NOMO-1 treated with dmso at 0.1 percent for 144 hours (cell line): ENCODE measurements around the gene NHERF1.

Experiments
- DNase-seq: peaks from one replicate; lab custom pipeline; 2025; ENCODE audit not compliant: unreplicated experiment; lab: John Stamatoyannopoulos, UW

The NHERF1 gene

GRCh38 chr17:74748279-74748528 is 224 bp upstream of the NHERF1 start:
- DNase-seq: no peak

- no peak for DNase-seq
Observed at GRCh38 chr17:74749279-74750038, 1.0 kb downstream of the NHERF1 start.

GRCh38 chr17:74750039-74750326 is 1.6 kb downstream of the NHERF1 start:
- DNase-seq: no peak

DNA sequence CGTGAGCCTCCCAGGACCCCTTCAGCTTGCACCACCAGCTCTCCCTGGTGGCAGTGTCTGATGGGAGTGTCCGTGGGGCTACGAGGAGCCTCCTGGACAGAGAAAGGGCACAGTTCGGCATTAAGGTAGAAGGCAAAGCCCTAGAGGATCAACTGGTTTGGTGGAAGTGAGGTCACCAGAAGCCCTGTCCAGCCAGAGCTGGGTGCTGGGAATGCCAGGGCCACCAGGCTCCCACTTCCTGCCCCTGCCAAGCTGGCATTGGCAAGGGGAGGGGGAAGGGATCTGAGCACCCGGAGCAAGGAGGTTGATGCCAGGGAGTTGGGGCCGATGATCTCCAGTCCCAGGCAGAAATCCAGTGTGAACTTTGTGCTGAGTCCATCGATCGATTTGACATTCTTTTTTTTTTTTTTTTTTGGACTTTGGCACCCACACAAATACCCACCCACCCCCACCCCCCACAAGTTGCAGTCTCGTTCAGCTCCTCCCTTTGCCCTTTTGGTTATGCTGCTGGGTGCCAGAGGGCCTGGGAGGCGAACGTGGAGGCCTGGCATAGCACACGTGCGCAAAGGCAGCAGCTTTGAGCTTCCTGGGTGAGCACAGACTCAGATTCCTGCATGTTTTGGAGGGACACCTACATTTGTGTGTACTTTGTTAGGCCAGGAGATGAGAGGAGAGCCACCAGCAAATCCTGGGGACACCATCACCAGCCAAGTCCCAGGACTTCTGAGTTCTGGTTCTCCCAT is 2.1 kb downstream of the NHERF1 start:
- DNase-seq: no peak

GRCh38 chr17:74752415-74752814 is 4.0 kb downstream of the NHERF1 start:
- no peak for DNase-seq

DNA sequence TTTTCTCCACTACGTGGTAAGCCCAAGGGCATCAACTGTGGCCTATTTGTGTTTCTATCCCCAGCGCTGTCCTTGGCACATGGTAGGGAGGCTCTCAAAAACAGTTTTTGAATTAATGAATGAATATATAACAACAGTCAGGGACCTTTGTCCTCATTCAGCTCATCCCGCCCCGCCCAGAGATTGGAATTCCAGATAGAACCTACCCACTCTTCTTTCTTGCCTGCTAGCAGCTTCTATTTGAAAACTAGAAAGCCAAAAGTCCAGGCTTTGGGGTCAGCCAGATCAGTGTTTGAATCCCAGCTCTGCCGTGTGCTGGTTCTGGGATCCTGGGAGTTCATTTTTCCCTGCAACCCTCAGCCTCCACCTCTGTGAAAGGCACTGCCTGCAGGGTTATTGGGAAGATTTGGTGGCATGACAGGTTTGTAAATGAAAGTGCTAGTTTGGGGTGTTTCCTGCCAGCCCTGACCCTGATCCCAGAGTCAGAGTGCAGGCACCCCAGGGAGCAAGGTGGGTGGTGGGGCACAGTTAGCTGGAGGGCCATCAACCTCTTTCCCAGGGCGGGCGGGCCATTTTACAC is 4.5 kb downstream of the NHERF1 start:
- DNase-seq: no peak

- no peak for DNase-seq
Observed at GRCh38 chr17:74754832-74755231, 6.4 kb downstream of the NHERF1 start.

DNA sequence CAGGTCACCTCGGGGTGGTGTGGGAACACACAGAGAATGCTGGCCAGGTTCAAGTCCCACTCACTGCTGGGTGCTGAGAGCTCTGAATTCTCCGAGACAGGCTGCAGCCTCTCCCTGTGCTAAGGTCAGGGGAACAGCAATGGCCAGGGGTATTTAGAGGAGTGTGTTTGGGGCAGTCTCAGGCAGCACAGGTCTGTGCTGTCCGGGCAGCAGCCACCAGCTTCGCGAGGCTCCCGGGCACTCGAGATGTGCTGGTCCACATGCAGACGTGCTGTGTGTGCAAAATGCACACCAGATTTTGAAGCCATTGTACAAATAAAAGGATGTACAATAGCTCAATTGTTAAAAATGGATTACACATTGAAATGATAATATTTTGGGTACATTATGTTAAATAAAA is 7.1 kb downstream of the NHERF1 start:
- DNase-seq: no peak

DNA sequence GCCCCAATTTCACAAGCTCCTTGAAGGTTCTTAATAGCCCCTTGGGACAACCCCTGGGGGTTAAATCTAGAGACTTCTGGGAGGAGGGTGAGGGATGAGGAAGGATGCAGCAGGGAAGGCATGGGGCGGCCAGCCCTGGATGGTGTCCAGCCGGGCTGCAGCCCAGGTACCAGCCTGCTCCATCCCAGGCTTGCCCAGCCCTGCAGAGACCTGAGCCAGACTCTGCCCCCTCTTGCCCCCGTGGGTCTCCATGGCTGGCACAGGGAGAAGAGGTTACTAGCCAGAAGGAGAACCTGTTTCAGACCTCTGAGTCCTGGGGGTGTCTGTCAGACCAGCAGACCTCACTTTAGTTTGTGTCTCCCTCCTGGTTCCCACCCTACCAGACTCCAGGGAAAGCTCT is 8.5 kb downstream of the NHERF1 start:
- DNase-seq: no peak

DNA sequence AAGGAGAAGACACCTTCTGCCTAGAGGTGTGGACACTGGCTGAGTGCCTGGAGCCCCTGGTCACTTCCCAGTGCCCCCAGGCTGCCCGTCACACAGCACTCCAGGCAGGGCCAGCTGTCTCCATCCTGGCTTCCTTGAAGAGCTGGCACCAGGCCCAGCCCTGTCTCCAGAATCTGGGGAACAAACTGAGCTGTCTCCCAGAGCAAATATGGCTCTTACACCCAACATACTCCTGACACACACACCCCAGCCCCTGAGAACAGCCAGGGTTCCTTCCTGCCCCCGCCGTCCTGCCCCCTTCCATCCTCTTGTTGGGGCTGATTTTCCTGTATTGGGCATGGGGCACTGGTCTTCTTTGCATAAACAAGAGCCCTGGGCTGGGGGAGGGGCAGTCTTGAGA is 9.1 kb downstream of the NHERF1 start:
- no peak for DNase-seq

DNA sequence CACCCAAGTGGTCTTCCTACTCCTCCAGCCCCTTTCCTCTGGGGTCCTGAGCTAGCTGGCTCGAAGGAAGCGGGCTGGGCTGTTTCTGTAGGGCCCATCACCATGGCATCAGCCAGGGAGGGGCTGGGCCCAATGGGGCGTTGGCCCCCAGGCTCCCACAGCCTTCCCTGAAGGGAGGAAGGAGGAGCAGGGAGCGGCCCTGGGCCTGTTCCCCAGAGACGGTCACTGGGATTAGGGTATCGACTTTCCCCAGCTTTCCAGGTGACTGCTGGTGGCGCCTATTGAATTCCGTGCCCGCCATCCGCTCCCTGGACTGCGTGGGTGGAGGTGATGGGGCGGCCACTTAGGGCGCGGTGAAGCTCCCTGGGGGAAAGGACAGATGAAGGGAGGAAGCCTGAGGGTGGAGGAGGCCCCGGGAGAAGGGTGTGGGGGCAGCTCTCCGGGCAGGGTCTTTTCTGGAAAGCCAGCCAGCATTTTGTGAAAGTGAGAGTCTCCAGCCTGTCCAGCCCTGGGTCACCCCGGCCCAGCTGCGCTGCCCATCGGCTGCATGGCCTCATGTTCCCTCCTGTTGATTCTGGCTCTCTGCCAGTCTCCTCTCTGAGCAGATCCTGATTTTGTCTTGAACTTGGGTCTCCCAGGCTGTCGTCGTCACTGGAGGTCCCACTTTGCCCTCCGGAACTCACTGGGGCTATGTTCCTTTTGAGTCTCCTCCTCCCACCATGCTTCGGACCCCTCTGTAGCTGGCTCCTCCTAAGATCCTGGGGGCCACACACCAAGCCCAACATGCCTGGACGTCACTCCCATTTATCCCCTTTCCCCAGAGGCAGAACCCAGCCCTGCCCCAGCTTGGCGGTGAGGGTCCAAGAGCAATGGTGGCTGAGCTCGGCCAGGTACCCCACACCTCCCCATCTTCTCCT is 9.8 kb downstream of the NHERF1 start:
- no peak for DNase-seq

DNA sequence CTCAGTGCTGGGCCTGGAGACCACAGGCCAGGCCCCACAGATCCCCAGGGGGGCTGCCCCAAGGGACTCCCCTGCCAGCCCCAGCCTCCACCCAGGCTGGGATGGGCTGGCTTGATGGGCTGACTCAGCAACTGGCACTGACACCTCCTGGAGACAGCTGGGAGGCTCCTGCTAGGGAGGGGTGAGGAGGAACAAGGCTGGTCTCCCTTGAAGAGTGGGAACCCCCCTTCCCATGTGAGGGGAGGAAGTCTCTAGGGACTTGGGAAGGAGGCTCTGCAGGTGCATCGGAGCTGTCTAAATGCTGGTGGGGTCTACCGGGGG is 10.4 kb downstream of the NHERF1 start:
- DNase-seq: no peak

DNA sequence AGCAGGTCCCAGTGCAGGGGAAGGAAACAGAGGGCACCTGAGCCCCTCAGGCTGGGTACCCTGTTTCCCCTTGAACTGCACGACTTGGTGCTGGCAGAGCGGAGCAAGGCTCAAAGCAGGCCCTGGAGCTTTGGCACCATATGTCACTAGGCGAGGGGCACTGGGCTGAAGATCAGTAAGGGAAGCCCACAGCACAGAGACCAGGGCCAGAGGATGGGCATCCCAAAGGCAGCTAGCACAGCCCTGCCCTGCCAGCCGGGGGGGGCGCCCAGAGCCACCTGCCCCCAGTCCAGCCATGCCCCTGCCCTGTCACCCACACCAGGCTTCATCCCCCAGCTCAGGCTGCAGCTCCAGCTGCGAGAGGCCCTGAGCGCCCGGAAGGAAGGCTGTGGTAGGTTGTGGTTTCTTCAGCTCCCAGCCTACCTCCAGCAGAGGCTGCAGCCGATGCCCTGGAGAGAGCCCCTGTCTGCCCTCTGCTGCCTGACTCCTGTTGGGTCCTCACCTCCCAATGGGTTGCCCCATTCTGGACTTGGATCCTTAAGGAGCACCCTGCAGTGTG is 10.9 kb downstream of the NHERF1 start:
- peak; percentile 49 for DNase-seq

- DNase-seq: no peak
Observed at GRCh38 chr17:74759941-74760340, 11.5 kb downstream of the NHERF1 start.

DNA sequence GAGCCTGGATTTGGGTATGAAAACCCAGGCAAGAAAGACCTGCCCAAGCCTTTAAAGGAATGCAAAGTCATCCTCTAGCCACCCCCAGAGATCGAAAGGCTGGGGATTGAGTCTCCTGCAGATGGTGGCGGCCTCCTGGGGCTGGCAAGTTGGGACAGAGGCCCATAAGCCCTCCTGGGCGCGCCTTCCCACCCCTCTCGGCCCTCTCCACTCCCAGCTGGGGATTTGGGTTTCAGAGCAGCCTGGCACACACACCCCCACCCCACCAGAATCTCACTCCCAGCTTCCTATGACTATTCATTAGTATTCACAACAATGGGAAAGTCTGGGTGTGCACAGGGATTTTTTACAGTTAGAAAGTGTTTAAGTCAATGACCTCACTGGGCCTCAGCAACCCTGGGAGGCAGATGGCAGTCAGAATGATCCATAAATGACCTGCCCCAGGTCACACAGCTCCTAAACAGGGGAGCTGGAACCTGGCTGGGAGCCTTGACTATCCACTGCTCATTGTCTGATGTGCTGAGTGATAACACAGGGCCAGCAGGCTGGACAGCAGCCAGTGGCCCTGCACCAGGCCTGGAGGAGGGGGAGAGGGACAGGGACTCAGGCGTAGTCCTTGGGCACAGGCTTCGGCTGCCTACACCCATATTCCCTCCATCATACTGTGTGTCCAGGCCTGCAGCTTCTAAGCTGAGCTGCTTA is 12.1 kb downstream of the NHERF1 start:
- no peak for DNase-seq

DNA sequence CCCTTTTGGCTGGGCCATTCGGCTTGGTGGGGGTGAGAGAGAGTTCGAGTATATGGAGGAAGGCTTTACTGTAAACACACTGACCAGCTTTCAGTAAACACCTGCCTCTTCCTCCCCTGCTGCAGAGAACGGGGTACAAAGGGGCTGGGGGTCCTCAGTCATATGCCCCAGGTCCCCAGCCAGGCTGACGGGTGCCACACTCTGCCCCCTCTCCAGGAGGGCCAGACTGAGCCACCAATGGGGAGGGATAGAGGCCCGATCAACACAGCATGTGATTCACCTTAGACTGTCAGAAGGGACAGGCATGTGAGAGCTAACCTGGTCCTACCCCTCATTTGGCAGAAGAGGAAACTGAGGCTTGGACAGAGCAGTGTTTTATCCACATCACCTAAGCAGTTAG is 13.0 kb downstream of the NHERF1 start:
- no peak for DNase-seq

- no peak for DNase-seq
Observed at GRCh38 chr17:74761931-74762330, 13.5 kb downstream of the NHERF1 start.

DNA sequence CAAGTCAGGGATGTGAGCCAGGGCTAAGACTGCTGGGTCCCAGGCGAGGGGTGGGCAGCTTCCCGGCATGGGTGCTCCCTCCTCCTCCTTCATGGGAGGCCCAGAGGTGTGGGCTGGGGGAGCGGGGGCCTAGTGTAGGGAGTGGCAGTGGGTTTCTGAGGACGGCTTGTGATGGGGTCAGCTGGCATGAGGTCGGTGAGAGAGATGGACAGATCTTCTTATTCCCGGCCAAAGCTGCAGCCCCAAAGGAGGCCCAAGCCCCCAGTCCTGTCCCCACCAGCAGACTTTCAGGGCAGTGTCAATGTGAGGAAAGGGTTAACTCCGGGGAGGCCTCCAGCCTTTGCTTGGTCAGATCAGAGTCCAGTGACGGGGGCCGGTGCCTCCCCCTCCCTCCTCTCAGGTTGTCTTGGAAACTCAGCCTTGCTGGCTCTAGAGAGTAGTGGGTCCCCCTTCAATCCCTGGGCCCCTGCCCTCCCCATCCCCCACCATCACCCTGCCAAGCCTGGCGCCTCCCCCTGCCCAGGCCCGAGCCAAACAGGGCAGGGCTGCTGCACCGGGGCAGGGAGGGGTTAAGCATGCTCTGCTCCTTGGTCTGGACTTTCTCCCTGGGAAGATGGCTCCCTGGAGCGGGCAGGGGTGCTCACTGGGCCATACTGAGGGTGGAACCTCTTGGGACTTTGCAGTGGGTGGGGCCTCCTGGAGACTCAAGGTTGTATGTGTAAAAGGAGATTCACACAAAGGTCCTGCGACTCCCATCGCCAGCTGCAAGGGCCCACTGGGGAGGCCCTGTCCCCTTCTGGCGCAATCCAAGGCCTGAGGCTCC is 15.3 kb downstream of the NHERF1 start:
- DNase-seq: no peak

DNA sequence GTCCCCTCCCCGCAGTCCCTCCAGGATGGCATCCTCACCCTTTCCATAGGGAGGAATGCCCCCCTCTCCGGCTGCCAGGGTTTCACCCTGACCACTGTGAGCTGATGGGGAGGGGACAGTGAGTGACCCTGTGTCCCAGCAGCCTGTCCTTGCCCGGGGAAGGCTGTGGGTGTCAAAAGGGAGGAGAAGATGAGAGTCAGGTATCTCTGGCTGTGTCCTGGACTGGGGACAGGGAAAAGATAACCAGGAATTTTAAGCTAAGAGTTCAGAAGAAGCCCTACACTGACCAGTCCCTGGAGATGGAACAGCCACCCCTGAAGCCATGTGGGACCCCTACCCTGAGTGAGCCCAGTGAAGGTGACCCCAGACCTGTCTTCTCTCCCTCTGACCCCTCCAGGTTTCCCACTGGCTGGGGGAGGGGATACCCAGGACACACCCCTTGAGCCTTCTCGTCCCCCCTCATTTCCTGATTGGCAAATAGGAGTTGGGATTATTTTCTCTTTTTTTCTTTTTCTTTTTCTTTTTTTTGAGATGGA is 16.4 kb downstream of the NHERF1 start:
- DNase-seq: no peak

- DNase-seq: no peak
Observed at GRCh38 chr17:74766413-74766812, 18.0 kb downstream of the NHERF1 start.
